ENCODE results near the gene KCTD5. TPM values are rescaled to one million over a fixed set of nuclear protein-coding genes. Genes with fewer than 3 reads are reported as not detected.

The KCTD5 gene
- total RNA-seq, 1 donor from 2014 or later = 27.3 TPM

- DNase-seq (ENCODE audit: low spot score) = no peak
- Mint-ChIP-seq H3K36me3 (ENCODE audit: low read depth) (no peaks in the 10 kb centered on the region), H3K4me1 (ENCODE audit: low read depth) (no peaks in the 10 kb centered on the region), H3K4me3 (ENCODE audit: unreplicated experiment) (no peak overlapping the region), H3K27ac (ENCODE audit: unreplicated experiment) (no peak overlapping the region), H3K9me3 (ENCODE audit: low read depth) (no peaks in the 10 kb centered on the region), H3K27me3 (ENCODE audit: low read depth) (peaks cover 1% of the 10 kb centered on the region)
- no peak for TF ChIP-seq CTCF (IDR thresholded peaks at IDR 0.05)
Observed at GRCh38 chr16:2737238-2737605, 54.9 kb downstream of the KCTD5 start.

- Mint-ChIP-seq H3K36me3 (ENCODE audit: low read depth) (no peaks in the 10 kb centered on the region), H3K4me1 (ENCODE audit: low read depth) (no peaks in the 10 kb centered on the region), H3K4me3 (ENCODE audit: unreplicated experiment) (no peak overlapping the region), H3K27ac (ENCODE audit: unreplicated experiment) (no peak overlapping the region), H3K9me3 (ENCODE audit: low read depth) (no peaks in the 10 kb centered on the region), H3K27me3 (ENCODE audit: low read depth) (peaks cover 1% of the 10 kb centered on the region)
- no peak for DNase-seq (ENCODE audit: low spot score)
- no peak for TF ChIP-seq CTCF (IDR thresholded peaks at IDR 0.05)
Observed at GRCh38 chr16:2737895-2738418, 55.6 kb downstream of the KCTD5 start.

GRCh38 chr16:2738615-2739014, 56.3 kb downstream of the KCTD5 start:
- Mint-ChIP-seq H3K4me3 (ENCODE audit: unreplicated experiment) (no peak overlapping the region), H3K27ac (ENCODE audit: unreplicated experiment) (no peak overlapping the region), H3K4me1 (ENCODE audit: low read depth) (no peaks in the 10 kb centered on the region), H3K27me3 (ENCODE audit: low read depth) (peaks cover 1% of the 10 kb centered on the region), H3K36me3 (ENCODE audit: low read depth) (no peaks in the 10 kb centered on the region), H3K9me3 (ENCODE audit: low read depth) (no peaks in the 10 kb centered on the region)
- DNase-seq (ENCODE audit: low spot score) = no peak
- no peak for TF ChIP-seq CTCF (IDR thresholded peaks at IDR 0.05)

- TF ChIP-seq CTCF (IDR thresholded peaks at IDR 0.05) = no peak
- Mint-ChIP-seq H3K4me3 (ENCODE audit: unreplicated experiment) (no peak overlapping the region), H3K4me1 (ENCODE audit: low read depth) (no peaks in the 10 kb centered on the region), H3K27me3 (ENCODE audit: low read depth) (peaks cover under 1% of the 10 kb centered on the region), H3K9me3 (ENCODE audit: low read depth) (no peaks in the 10 kb centered on the region), H3K27ac (ENCODE audit: unreplicated experiment) (no peak overlapping the region), H3K36me3 (ENCODE audit: low read depth) (no peaks in the 10 kb centered on the region)
- DNase-seq (ENCODE audit: low spot score) = no peak
Observed at GRCh38 chr16:2739625-2740430, 57.5 kb downstream of the KCTD5 start.

GRCh38 chr16:2740476-2740875, 58.2 kb downstream of the KCTD5 start:
- H3K36me3 Mint-ChIP-seq (ENCODE audit: low read depth) = no peaks in the 10 kb centered on the region
- H3K27ac Mint-ChIP-seq (ENCODE audit: unreplicated experiment) = no peak overlapping the region
- H3K27me3 Mint-ChIP-seq (ENCODE audit: low read depth) = no peaks in the 10 kb centered on the region
- DNase-seq (ENCODE audit: low spot score) = no peak
- H3K4me1 Mint-ChIP-seq (ENCODE audit: low read depth) = no peaks in the 10 kb centered on the region
- TF ChIP-seq CTCF (IDR thresholded peaks at IDR 0.05) = no peak
- no peak overlapping the region for H3K4me3 Mint-ChIP-seq (ENCODE audit: unreplicated experiment)
- no peaks in the 10 kb centered on the region for H3K9me3 Mint-ChIP-seq (ENCODE audit: low read depth)
